WTC11 (cell line): ENCODE data around the gene SULT2B1.

Experiments
- CTCF ChIP-seq: fragments of 200-600 bp; IDR thresholded peaks from 2 replicates; pipeline ENCODE4 v1.8.0; 2022; ENCODE audit warnings: antibody characterized with exemption
- FOXJ3 ChIP-seq: sonication (generic); formaldehyde crosslinking; IDR thresholded peaks from 2 replicates; pipeline ENCODE4 v1.9.0; 2021; ENCODE audit warnings: missing genetic modification reagents, mild to moderate bottlenecking, borderline replicate concordance
- FOXK1 ChIP-seq: sonication (generic); formaldehyde crosslinking; IDR thresholded peaks from 2 replicates; pipeline ENCODE4 v1.8.0; 2022; ENCODE audit warnings: mild to moderate bottlenecking, moderate library complexity, missing genetic modification reagents
- MYBL2 ChIP-seq: sonication (generic); formaldehyde crosslinking; IDR thresholded peaks from 2 replicates; pipeline ENCODE4 v1.8.1; 2023; ENCODE audit warnings: mild to moderate bottlenecking, moderate library complexity, missing genetic modification reagents
- NR1H2 ChIP-seq: sonication (generic); formaldehyde crosslinking; IDR thresholded peaks from 2 replicates; pipeline ENCODE4 v1.9.0; 2021; ENCODE audit warnings: mild to moderate bottlenecking, moderate library complexity, missing genetic modification reagents
- TP53 ChIP-seq: sonication (generic); formaldehyde crosslinking; IDR thresholded peaks from 2 replicates; pipeline ENCODE4 v1.8.1; 2023; ENCODE audit warnings: mild to moderate bottlenecking, missing genetic modification reagents
- TF ChIP-seq, protein P1 (sequence below): sonication (generic); formaldehyde crosslinking; IDR thresholded peaks from 2 replicates; pipeline ENCODE4 v1.8.1; 2023; ENCODE audit warnings: mild to moderate bottlenecking, moderate library complexity, missing genetic modification reagents

DNA sequence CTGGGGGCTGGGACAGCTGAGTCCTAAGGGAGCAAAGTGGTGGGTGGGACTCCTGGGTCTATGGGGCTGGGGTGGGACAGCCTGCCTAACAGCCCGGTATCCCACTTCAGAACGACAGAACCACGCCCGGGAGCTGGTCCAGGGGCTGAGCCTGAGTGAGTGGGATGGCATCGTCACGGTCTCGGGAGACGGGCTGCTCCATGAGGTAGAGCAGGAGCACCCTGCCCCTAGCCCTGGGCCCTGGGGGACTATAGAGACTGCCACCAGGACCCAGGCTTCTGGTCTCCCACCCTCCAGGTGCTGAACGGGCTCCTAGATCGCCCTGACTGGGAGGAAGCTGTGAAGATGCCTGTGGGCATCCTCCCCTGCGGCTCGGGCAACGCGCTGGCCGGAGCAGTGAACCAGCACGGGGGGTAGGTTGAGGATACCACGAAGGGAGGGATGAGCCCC, 75.9 kb downstream of the SULT2B1 start:
- TF ChIP-seq NR1H2 (CRISPR knock-in tag) (no peak), FOXK1 (CRISPR knock-in tag) (no peak), TP53 (CRISPR knock-in tag) (no peak), CTCF (no peak), FOXJ3 (CRISPR knock-in tag) (no peak), MYBL2 (CRISPR knock-in tag) (no peak)
- TF ChIP-seq, protein P1, sequence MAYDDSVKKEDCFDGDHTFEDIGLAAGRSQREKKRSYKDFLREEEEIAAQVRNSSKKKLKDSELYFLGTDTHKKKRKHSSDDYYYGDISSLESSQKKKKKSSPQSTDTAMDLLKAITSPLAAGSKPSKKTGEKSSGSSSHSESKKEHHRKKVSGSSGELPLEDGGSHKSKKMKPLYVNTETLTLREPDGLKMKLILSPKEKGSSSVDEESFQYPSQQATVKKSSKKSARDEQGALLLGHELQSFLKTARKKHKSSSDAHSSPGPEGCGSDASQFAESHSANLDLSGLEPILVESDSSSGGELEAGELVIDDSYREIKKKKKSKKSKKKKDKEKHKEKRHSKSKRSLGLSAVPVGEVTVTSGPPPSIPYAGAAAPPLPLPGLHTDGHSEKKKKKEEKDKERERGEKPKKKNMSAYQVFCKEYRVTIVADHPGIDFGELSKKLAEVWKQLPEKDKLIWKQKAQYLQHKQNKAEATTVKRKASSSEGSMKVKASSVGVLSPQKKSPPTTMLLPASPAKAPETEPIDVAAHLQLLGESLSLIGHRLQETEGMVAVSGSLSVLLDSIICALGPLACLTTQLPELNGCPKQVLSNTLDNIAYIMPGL (CRISPR knock-in tag): no peak
